ENCODE data around the gene SLC3A2. TPM values are rescaled to one million over a fixed set of nuclear protein-coding genes. Genes with fewer than 3 reads are reported as not detected.

The SLC3A2 gene
- 226 and 293 TPM in 2 replicates for total RNA-seq (ENCODE audit: low replicate concordance)

DNA sequence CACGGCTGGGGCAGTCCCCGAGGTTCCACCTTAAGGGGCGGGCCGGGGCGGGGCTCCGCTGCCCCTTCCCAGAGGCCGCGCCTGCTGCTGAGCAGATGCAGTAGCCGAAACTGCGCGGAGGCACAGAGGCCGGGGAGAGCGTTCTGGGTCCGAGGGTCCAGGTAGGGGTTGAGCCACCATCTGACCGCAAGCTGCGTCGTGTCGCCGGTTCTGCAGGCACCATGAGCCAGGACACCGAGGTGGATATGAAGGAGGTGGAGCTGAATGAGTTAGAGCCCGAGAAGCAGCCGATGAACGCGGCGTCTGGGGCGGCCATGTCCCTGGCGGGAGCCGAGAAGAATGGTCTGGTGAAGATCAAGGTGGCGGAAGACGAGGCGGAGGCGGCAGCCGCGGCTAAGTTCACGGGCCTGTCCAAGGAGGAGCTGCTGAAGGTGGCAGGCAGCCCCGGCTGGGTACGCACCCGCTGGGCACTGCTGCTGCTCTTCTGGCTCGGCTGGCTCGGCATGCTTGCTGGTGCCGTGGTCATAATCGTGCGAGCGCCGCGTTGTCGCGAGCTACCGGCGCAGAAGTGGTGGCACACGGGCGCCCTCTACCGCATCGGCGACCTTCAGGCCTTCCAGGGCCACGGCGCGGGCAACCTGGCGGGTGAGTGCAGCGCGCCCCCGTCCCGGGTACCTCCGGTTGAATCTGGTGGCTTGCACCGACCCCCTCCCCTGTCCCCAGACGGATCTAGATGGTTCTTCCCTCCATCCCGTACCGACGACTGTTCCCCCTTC, at the start of gene SLC3A2:
SLC3A2 (plus strand) TSS at position 94 of the 776 bp plus-strand sequence; CDS start at position 222, 128 bp downstream.

DNA sequence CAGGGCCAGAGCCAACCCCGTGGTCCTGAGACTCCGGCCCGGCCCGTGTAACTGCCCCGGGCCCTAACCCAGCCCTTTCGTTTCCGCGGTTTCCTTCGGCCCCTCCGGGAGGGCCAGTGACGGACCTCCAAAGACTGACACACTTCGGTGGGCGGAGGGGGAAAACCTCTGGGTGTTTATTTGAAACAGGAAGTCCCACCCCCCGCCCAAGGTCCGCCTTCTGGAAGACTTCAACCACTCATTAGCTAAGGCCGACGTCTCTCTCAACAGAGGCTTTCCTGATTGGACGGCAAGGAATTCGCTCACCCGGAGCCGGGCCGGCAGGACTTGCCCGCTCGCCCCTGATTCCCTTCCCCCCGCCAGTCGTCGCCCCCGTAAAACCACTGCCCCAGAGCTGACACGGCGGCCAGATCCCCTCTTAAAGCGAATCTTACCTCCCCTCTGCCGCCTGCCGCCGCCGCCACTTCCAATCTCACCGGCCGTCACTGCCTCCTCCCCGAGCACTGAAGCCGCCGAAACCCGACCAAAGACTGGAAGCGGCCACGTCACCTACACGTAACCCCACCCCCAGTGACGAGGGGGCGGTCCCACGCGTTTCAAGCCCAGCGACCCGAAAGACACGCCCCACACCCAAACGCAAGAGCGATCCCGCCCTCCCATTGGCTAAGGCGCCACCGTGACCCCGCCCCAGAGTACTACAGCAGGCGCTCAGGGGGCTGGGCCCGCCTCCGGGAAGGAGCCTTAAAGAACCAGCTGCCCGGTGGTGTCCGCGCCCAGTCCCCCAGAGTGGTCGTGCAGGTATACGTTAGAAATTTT, 49.0 kb upstream of the SLC3A2 start, which contains the start of gene STX5:
STX5 (minus strand) TSS at position 532 of the 816 bp plus-strand sequence. CDS start 808 bp downstream, outside the sequence.

DNA sequence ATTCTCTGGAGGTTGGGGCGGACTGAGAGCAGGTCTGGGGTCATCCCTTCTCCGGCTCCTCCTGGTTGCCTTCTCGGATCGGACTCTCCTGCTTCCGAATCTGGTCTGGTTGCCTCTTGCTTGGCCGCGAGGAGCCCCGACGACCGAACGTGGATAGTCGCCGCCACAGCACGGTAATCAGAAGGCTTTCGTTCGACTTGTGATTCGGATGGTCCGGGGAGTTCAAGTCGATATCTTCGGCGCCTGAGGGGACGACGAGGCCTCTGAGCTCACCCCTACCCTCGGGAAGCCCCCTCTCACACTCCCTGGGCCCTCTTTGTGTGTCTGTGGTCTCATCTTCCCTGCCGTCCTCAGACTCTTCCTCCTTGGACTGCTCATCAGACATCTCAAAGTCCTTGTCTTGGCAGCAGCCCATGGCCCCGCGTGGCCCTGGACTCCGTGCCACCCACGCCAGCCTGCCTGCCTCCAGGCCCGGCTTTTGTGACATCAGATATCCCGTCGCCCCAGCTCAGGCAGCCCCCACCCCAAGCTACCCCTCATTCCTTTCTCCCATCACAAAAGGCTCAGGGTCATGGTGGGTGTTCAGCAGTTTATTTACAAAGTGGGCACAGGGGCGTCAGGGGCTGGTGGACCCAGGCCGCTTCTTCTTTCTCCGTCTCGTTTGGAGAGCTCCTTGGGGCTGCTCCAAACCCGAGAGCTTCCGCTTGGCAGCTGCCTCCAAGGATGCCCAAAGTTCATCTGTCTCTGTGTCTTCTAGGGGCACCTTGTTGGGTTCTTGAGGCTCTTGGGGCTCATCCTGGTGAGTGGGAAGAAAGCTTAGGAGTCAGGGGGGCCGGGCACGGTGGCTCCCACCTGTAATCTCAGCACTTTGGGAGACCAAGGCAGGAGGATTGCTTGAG, 48.1 kb upstream of the SLC3A2 start, which contains the start of gene TEX54:
TEX54 (minus strand) TSS at position 506 of the 899 bp plus-strand sequence.

DNA sequence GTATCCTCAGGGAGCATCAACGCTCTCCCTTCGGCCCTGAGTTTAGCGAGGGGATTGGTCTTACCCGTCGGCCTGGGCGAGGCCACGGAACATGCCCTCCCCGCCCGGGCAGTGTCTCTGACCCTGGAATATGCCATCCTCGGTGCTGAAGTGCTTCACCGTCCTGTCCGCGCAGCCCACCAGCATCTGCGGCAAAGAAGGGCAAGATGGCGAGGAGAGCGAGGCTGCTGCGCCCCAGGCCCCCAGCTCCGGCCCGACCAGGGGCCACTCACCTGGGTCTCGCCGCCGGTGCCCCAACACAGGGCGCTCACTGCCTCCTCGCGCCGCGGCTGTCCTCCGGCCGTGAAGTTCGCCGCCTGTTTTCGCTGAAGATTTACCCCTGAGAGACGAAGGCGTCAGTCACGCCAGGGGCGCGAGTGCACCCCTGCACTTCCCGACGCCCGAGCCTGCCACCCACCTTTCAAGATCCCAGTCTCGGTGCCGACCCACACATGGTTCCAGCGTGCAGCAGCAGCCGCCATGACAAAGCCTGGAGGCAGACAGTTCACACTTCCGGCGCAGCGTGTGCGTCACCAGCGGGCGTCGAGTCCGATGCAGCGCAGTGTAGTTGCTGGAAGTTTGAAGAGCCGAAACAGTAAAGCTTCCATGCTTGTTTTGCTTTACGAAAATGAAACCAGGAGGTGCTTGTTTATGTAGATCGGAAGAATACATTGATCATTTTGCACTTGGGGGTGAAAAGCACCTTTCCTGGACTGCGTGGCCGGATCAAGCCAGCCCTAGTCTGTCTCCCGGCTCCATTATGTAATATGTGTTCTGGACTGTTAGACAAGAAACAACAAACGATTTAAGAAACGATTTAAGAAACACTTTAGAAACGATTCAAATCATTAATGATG, 41.4 kb upstream of the SLC3A2 start, which contains the start of gene WDR74:
WDR74 (minus strand) TSS at position 541 of the 896 bp plus-strand sequence; CDS start at position 521, 20 bp downstream.

DNA sequence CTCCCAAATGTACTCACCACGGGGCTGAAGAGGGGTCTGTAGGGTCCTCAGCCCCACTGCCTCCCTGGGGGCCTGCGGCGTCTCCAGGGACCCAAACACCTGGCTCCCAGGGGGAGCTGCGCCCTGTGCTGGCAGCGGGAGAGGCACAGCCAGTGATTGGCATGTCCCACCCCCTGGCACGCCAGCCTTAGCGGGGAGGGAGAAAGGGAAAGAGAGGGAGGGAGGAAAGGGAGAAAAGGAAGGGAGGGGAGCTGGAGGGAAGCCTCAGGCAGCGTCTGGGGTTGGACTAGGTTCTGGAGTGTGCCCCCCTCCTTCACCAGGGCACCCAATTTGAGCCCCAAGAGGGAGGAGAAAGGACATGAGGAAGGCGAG, 40.5 kb downstream of the SLC3A2 start, which contains the start of gene CHRM1:
CHRM1 (minus strand) TSS at position 163 of the 372 bp plus-strand sequence. CDS start 10,263 bp downstream, outside the sequence.

Other genes starting within 250 kb of the SLC3A2 start
- 211 and 260 TPM in 2 replicates for gene GANAB, start 234.3 kb upstream of the SLC3A2 start, total RNA-seq (ENCODE audit: low replicate concordance)
- gene INTS5, start 227.6 kb upstream of the SLC3A2 start, total RNA-seq (ENCODE audit: low replicate concordance), result 12.4 and 15.0 TPM in 2 replicates
- gene C11orf98, start 215.7 kb upstream of the SLC3A2 start, total RNA-seq (ENCODE audit: low replicate concordance), result 7.3 and 54.1 TPM in 2 replicates
- gene CSKMT, start 215.6 kb upstream of the SLC3A2 start, total RNA-seq (ENCODE audit: low replicate concordance), result 7.4 TPM in 2 replicates
- gene UQCC3, start 209.2 kb upstream of the SLC3A2 start, total RNA-seq (ENCODE audit: low replicate concordance), result 12.1 and 14.4 TPM in 2 replicates
- gene LBHD1, start 208.6 kb upstream of the SLC3A2 start, total RNA-seq (ENCODE audit: low replicate concordance), result 0.82 and 2.4 TPM in 2 replicates
- 154 and 462 TPM in 2 replicates for gene UBXN1, start 201.8 kb upstream of the SLC3A2 start, total RNA-seq (ENCODE audit: low replicate concordance)
- gene LRRN4CL, start 191.4 kb upstream of the SLC3A2 start, total RNA-seq (ENCODE audit: low replicate concordance), result 0.45 and 17.7 TPM in 2 replicates
- gene BSCL2, start 173.5 kb upstream of the SLC3A2 start, total RNA-seq (ENCODE audit: low replicate concordance), result 34.7 and 65.3 TPM in 2 replicates
- gene GNG3, start 173.2 kb upstream of the SLC3A2 start, total RNA-seq (ENCODE audit: low replicate concordance), result not detected in 2 replicates
- 7.5 and 8.9 TPM in 2 replicates for gene HNRNPUL2, start 153.4 kb upstream of the SLC3A2 start, total RNA-seq (ENCODE audit: low replicate concordance)
- 33.1 and 39.7 TPM in 2 replicates for gene TTC9C, start 152.4 kb upstream of the SLC3A2 start, total RNA-seq (ENCODE audit: low replicate concordance)
- 8.0 and 9.4 TPM in 2 replicates for gene ZBTB3, start 126.7 kb upstream of the SLC3A2 start, total RNA-seq (ENCODE audit: low replicate concordance)
- gene POLR2G, start 119.3 kb upstream of the SLC3A2 start, total RNA-seq (ENCODE audit: low replicate concordance), result 93.8 and 114 TPM in 2 replicates
- gene TAF6L, start 109.5 kb upstream of the SLC3A2 start, total RNA-seq (ENCODE audit: low replicate concordance), result 13.2 and 27.4 TPM in 2 replicates
- 19.2 and 22.9 TPM in 2 replicates for gene TMEM179B, start 93.5 kb upstream of the SLC3A2 start, total RNA-seq (ENCODE audit: low replicate concordance)
- 4.6 and 14.6 TPM in 2 replicates for gene TMEM223, start 88.9 kb upstream of the SLC3A2 start, total RNA-seq (ENCODE audit: low replicate concordance)
- gene NXF1, start 75.5 kb upstream of the SLC3A2 start, total RNA-seq (ENCODE audit: low replicate concordance), result 12.1 and 24.9 TPM in 2 replicates
- 45.7 and 50.7 TPM in 2 replicates for gene STX5, start 48.8 kb upstream of the SLC3A2 start, total RNA-seq (ENCODE audit: low replicate concordance)
- gene TEX54, start 48.1 kb upstream of the SLC3A2 start, total RNA-seq (ENCODE audit: low replicate concordance), result not detected in 2 replicates
- gene WDR74, start 41.3 kb upstream of the SLC3A2 start, total RNA-seq (ENCODE audit: low replicate concordance), result 57.8 and 63.7 TPM in 2 replicates
- not detected in 2 replicates for gene CHRM1, start 40.5 kb downstream of the SLC3A2 start, total RNA-seq (ENCODE audit: low replicate concordance)
- gene SLC22A6, start 104.1 kb downstream of the SLC3A2 start, total RNA-seq (ENCODE audit: low replicate concordance), result not detected in 2 replicates
- gene SLC22A8, start 134.9 kb downstream of the SLC3A2 start, total RNA-seq (ENCODE audit: low replicate concordance), result not detected in 2 replicates

All from smooth muscle cell of the coronary artery (primary cell).